Panc1 (cell line): ENCODE measurements around the gene PPP6C. TPM values are rescaled to one million over a fixed set of nuclear protein-coding genes. Genes with fewer than 3 reads are reported as not detected.

Experiments used
- ATAC-seq: fragments of 200-7000 bp; cut with Tn5 transposase; 2 replicates; pipeline ENCODE4 v1.9.1; 2020; ENCODE audit warnings: mild to moderate bottlenecking, moderate library complexity
- BruUV-seq: library from RNA; stranded (reverse); fragments of 400-500 nt; replicated peaks from 2 replicates; lab custom pipeline; 2021; lab: Mats Ljungman, UMichigan
- CTCF ChIA-PET: fragments of 300-600 bp; sonication (Branson Sonifier 250); formaldehyde crosslinking; loops from one replicate; lab custom pipeline; 2022; ENCODE audit warnings: antibody characterized with exemption; lab: Charles Lee
- POLR2A ChIA-PET: fragments of 300-600 bp; sonication (Branson Sonifier 250); formaldehyde crosslinking; loops from one replicate; lab custom pipeline; 2022; ENCODE audit warnings: antibody characterized with exemption; lab: Charles Lee
- DNase-seq: peaks from one replicate; pipeline ENCODE4 v3.0.0-alpha.2; 2010; ENCODE audit warnings: low read depth, low spot score
- H3K27ac ChIP-seq: 2 replicates; pipeline ENCODE4 v1.5.1; 2011; ENCODE audit warnings: mild to moderate bottlenecking, low read length, inconsistent platforms
- H3K27me3 ChIP-seq: fragments of 200-500 bp; sonication (Bioruptor generic); 2 replicates; pipeline ENCODE4 v1.6.0; 2014; ENCODE audit warnings: low read length, inconsistent platforms; ENCODE audit not compliant: control insufficient read depth, insufficient read depth
- H3K36me3 ChIP-seq: fragments of 200-500 bp; sonication (Bioruptor generic); 2 replicates; pipeline ENCODE4 v1.5.1; 2014; ENCODE audit warnings: inconsistent platforms, mild to moderate bottlenecking, low read length, moderate library complexity; ENCODE audit not compliant: control insufficient read depth, insufficient read depth
- H3K4me1 ChIP-seq: 2 replicates; pipeline ENCODE4 v1.5.1; 2011; ENCODE audit warnings: inconsistent platforms, mild to moderate bottlenecking, low read length, moderate library complexity; ENCODE audit not compliant: control insufficient read depth, insufficient read depth
- H3K4me3 ChIP-seq, 2 experiments: 2 replicates each; pipeline ENCODE4 v1.5.1; 2011 to 2012; ENCODE audit warnings: low read depth in 2 of 2, low read length in 2 of 2, mild to moderate bottlenecking in 2 of 2, inconsistent platforms in 1 of 2, moderate library complexity in 1 of 2
- H3K9me3 ChIP-seq: fragments of 200-500 bp; sonication (Bioruptor generic); 2 replicates; pipeline ENCODE4 v1.5.1; 2014; ENCODE audit warnings: low read depth, mild to moderate bottlenecking, inconsistent platforms, low read length, moderate library complexity; ENCODE audit not compliant: control insufficient read depth, insufficient read depth
- CTCF ChIP-seq: fragments of 450-650 bp; IDR thresholded peaks from 2 replicates; pipeline ENCODE4 v1.5.1; 2017; ENCODE audit warnings: mild to moderate bottlenecking
- POLR2AphosphoS5 ChIP-seq: IDR thresholded peaks from 2 replicates; pipeline ENCODE4 v1.6.1; 2012; ENCODE audit warnings: mild to moderate bottlenecking, low read depth, low read length, moderate library complexity
- REST ChIP-seq, 2 experiments: IDR thresholded peaks; 2 replicates each; pipeline ENCODE4 v1.6.1; 2011 to 2012; ENCODE audit warnings: low read depth in 2 of 2, control low read depth in 1 of 2, low read length in 1 of 2, mild to moderate bottlenecking in 1 of 2, moderate library complexity in 1 of 2; ENCODE audit not compliant: insufficient read depth in 1 of 2
- SIN3A ChIP-seq: IDR thresholded peaks from 2 replicates; pipeline ENCODE4 v1.6.1; 2012; ENCODE audit warnings: low read depth, mild to moderate bottlenecking, low read length, moderate library complexity, borderline replicate concordance; ENCODE audit not compliant: insufficient read depth
- TCF7L2 ChIP-seq: IDR thresholded peaks from 2 replicates; pipeline ENCODE4 v1.6.1; 2011; ENCODE audit warnings: mild to moderate bottlenecking, low read depth, low read length, inconsistent platforms
- in situ Hi-C: cut with HindIII; loops from 2 replicates; pipeline ENCODE4 v1.10.0; 2016; ENCODE audit warnings: low sequenced_read_pairs, low pct_unique_long_range_greater_than_20kb
- intact Hi-C: fragments of 100-400 bp; cut with micrococcal nuclease; formaldehyde crosslinking; loops from one replicate; pipeline ENCODE4 v1.10.0; 2022; ENCODE audit not compliant: unreplicated experiment
- total RNA-seq: library from RNA; stranded (reverse); gene quantifications from one replicate; pipeline ENCODE4 v1.2.1, GENCODE V29; 2021; ENCODE audit not compliant: unreplicated experiment

The PPP6C gene
- total RNA-seq, 1 experiment from 2014 or later, result 27.3 TPM

- H3K9me3 ChIP-seq, result no peaks in the 10 kb centered on the region; the same call in 1 of the 2 replicates
- H3K36me3 ChIP-seq, result no peaks in the 10 kb centered on the region
- no TSS peak for BruUV-seq
- no peak overlapping the region for H3K4me3 ChIP-seq
- no peaks in the 10 kb centered on the region for H3K27me3 ChIP-seq
- ATAC-seq, result no peak
- H3K27ac ChIP-seq, result no peak overlapping the region
- no peak for TF ChIP-seq CTCF
- no peak for TF ChIP-seq REST (IDR thresholded peaks at IDR 0.05; ENCODE audit: insufficient read depth in 1 of 2, low read depth in 2 of 2, low read length in 1 of 2)
- TF ChIP-seq TCF7L2, result no peak
- no peak for TF ChIP-seq POLR2AphosphoS5
- no peak for TF ChIP-seq SIN3A
- no peaks in the 10 kb centered on the region for H3K4me1 ChIP-seq
- CTCF ChIA-PET, result no interaction called here
- in situ Hi-C loops (no loop called here), intact Hi-C loops (no loop called here)
- no peak for DNase-seq
- POLR2A ChIA-PET, result no interaction called here
Observed at GRCh38 chr9:125131778-125132177, 57.8 kb downstream of the PPP6C start.

- CTCF ChIA-PET, result no interaction called here
- Histone ChIP-seq H3K36me3 (no peaks in the 10 kb centered on the region), H3K9me3 (no peaks in the 10 kb centered on the region), H3K4me1 (no peaks in the 10 kb centered on the region), H3K4me3 (no peak overlapping the region), H3K27ac (no peak overlapping the region), H3K27me3 (no peaks in the 10 kb centered on the region)
- POLR2A ChIA-PET, result no interaction called here
- intact Hi-C loops (no loop called here), in situ Hi-C loops (no loop called here)
- no TSS peak for BruUV-seq
- DNase-seq (no peak), ATAC-seq (no peak)
- no peak for TF ChIP-seq REST (IDR thresholded peaks at IDR 0.05; ENCODE audit: insufficient read depth in 1 of 2, low read depth in 2 of 2, low read length in 1 of 2)
- TF ChIP-seq SIN3A, result no peak
- TF ChIP-seq TCF7L2, result no peak
- TF ChIP-seq POLR2AphosphoS5, result no peak
- no peak for TF ChIP-seq CTCF
Observed at GRCh38 chr9:125126019-125126746, 63.4 kb downstream of the PPP6C start.
